RWPE1 (cell line): ENCODE results near the gene SPR.
"Not testable (repeated sequence)": the region's sequence is repeated elsewhere in the genome, so short reads cannot be mapped to it uniquely, and the experiment has no call there.

Experiments used
- CTCF ChIA-PET: fragments of 350-600 bp; sonication (Branson Sonifier 250); formaldehyde crosslinking; extraction: SDS; loops from one replicate; lab custom pipeline; 2021; lab: Yijun Ruan, JAX
- POLR2A ChIA-PET: fragments of 400-600 bp; formaldehyde crosslinking; extraction: SDS; loops from one replicate; lab custom pipeline; 2020; ENCODE audit warnings: antibody characterized with exemption; ENCODE audit not compliant: low non-redundant PET; lab: Yijun Ruan, JAX
- DNase-seq: peaks from one replicate; pipeline ENCODE4 v3.0.0; 2012; ENCODE audit warnings: low spot score
- H3K27ac ChIP-seq: fragments of 450-650 bp; 2 replicates; pipeline ENCODE4 v1.5.1; 2017
- TF ChIP-seq, protein P1 (sequence below): fragments of 450-650 bp; conservative IDR thresholded peaks from 2 replicates; pipeline ENCODE4 v1.5.1; 2017; ENCODE audit warnings: low read depth, mild to moderate bottlenecking

Gene SPR

DNA sequence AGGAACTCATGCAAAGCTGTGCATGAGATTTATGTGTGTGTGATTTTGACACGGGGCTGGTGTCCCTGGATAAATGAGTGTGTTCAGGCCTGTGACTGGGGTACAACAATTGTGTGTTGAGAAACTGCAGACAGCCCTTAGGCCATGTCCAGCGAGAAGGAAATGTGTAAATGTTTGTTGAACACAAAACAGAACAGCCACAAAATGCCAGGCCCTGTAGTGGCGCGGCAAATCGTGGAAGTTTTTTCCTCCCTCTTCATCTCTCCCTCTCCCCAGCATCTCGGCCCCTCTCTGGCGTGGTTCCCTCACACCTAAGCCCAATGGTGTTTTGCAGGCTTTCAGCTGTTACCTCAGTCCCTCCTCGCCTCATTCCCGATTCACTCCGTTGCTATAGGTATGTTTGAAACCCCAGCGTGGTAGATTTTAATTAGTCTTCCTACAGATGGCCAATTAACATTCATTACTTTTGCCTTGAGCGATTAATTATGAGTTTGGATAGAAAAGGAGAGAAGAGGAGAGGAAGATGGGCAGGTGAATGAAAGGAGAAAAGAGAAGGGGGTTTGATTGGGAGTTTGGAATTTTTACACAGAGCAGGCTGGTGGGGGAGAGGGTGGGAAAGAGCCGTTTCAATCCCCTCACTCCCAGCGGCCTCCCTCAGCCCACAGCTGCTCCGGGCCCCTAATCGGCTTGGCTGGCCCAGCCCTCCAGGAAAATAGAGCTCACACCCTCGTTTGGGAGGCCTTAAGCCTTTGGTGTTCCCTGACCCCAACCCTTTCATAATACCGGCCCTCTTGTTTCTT lies 10.8 kb downstream of the SPR start:
- CTCF ChIA-PET = no interaction called here
- POLR2A ChIA-PET = no interaction called here
- TF ChIP-seq, protein P1, sequence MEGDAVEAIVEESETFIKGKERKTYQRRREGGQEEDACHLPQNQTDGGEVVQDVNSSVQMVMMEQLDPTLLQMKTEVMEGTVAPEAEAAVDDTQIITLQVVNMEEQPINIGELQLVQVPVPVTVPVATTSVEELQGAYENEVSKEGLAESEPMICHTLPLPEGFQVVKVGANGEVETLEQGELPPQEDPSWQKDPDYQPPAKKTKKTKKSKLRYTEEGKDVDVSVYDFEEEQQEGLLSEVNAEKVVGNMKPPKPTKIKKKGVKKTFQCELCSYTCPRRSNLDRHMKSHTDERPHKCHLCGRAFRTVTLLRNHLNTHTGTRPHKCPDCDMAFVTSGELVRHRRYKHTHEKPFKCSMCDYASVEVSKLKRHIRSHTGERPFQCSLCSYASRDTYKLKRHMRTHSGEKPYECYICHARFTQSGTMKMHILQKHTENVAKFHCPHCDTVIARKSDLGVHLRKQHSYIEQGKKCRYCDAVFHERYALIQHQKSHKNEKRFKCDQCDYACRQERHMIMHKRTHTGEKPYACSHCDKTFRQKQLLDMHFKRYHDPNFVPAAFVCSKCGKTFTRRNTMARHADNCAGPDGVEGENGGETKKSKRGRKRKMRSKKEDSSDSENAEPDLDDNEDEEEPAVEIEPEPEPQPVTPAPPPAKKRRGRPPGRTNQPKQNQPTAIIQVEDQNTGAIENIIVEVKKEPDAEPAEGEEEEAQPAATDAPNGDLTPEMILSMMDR = no peak
- H3K27ac ChIP-seq = no peak overlapping the region
- DNase-seq = no peak

DNA sequence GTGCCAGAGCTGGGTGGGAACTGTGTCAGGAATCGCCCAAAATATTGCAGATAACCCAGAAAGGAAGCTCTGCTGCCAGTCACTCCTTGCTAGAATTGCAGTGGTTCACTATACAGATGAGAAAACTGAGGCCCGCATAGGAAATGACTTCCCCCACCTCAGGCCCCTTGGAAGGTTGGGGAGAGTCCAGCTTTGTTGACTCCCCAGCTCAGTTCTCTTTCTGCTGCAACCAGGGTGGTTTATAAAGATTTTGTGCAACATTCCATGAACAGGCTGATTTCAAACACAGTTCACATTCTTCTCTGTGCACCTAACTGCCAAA lies 11.3 kb downstream of the SPR start:
- CTCF ChIA-PET = interaction anchor here (0.6 kb wide), 1 partner anchor 119 kb away, joined by 3 read pairs; no protein-coding TSS in a partner anchor

DNA sequence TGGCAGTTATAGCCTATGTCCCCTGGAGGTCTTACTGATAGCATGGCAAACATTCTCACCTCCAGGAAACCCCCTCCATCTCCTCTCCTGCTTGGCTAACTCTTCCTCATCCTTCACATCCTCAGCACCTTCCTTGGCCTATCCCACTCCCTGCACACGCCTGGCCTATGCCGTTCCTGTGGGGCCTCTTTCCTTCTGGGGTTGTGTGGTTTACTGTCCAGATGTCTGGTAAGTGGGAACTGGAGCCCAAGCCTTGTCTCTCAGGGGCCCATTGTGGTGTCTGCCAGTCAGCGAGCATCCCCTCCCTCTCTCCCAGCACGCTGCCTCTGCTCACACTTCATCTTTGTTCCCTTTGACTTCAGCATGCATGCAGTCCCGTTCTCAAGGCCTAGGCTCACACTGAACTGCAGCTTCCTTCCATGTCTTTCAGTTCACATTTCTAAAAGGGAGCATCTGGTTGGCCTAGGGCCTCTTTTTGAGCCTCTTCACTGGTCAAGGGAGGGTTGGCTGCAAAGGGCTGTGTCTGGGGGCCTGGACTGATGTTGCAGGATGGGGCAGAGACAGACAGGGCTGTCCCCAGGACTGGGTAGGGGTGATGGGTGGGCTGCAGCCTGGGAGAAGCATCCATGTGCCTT lies 13.1 kb downstream of the SPR start:
- CTCF ChIA-PET = no interaction called here
- TF ChIP-seq, protein P1 = no peak
- no peak overlapping the region for H3K27ac ChIP-seq
- DNase-seq = no peak
- POLR2A ChIA-PET = no interaction called here

More for the DNA sequence above, 11.3 kb downstream of the SPR start:
- no peak overlapping the region for H3K27ac ChIP-seq
- DNase-seq = no peak
- TF ChIP-seq, protein P1 = no peak
- POLR2A ChIA-PET = no interaction called here

DNA sequence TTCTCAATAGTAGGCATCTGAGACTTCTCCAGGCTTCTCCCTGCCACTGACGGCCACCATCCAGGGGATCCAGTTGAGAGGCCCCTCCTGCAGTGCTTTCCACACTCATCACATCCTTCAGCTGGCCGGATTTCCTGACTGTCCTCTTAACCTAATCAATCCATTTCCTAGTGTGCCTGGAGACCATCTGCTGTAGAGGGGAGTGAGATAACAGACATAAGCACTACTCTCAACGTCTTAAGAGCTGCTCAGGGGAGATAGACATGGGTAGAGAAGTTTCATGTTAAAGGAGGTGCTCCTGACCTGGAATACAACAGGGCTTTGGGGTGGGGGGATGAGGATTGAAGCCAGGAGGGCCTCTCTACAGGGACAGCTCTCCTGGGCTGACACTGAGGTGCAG lies 14.2 kb downstream of the SPR start:
- ChIA-PET POLR2A (no interaction called here), CTCF (no interaction called here)
- no peak overlapping the region for H3K27ac ChIP-seq
- TF ChIP-seq, protein P1 = no peak
- DNase-seq = no peak

DNA sequence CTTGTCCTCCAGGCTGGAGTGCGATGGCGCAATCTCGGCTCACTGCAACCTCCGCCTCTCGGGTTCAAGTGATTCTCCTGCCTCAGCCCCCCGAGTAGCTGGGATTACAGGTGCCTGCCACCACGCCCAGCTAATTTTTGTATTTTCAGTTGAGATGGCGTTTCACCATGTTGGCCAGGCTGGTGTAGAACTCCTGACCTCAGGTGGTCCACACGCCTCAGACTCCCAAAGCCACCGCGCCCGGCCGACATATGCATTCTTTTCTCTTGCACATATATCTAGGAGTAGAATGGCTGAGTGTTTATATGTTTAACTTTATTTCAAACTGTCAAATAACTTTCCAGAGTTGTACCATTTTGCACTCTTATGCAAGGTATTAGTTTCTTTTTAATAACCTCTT lies 20.2 kb downstream of the SPR start:
- CTCF ChIA-PET = interaction anchor here (0.6 to 1.4 kb wide), 2 partner anchors 10 to 270 kb away, joined by 4 to 5 read pairs; partner anchors contain the start of gene EMX1
- POLR2A ChIA-PET, H3K27ac ChIP-seq, DNase-seq: not testable (repeated sequence)

DNA sequence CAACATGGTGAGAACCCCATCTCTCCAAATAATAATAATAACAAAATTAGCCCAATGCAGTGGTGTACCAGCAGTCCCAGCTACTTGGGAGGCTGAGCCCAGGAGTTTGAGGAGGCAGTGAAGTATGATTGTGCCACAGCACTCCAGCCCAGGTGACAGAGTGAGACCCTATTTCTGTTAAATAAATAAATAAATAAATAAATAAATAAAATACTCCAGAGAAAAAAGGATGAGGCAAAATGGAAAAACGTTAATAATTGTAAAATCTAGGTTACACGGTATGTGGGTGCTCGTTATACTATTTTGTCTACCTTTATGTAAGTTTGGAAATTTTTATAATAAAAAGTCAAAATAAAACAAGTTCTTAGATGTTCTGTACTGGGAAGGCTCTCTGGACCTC lies 21.5 kb downstream of the SPR start:
- no peak for DNase-seq
- ChIA-PET CTCF (interaction anchor here (0.6 to 1.4 kb wide), 2 partner anchors 143 to 269 kb away, joined by 3 to 5 read pairs; no protein-coding TSS in a partner anchor), POLR2A (no interaction called here)
- H3K27ac ChIP-seq = no peak overlapping the region
- TF ChIP-seq, protein P1 = no peak

DNA sequence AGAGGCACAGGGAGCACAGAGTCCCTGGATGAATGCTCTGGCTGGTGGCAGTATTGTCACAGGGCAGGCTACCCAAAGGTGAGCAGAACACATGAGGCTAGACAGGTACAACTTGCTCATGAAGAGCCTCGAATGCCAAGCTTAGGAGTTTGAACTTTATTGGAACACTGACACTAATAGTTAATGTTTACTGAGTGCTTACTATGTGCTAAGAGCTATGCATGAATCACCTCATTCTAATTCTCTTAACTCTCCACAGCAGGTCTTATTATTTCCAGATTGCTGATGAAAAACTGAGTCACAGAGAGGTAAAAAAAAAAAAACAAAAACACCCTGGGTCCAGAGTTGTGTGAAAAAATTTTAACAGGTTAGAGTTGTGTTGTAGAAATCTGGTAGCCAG lies 24.0 kb downstream of the SPR start:
- TF ChIP-seq, protein P1 = no peak
- no peak overlapping the region for H3K27ac ChIP-seq
- ChIA-PET POLR2A (no interaction called here), CTCF (interaction anchor here (0.6 kb wide), 1 partner anchor 62 kb away, joined by 4 read pairs; no protein-coding TSS in a partner anchor)
- DNase-seq = no peak
